ENCODE measurements around the gene KCNC1. TPM values are rescaled to one million over a fixed set of nuclear protein-coding genes. Genes with fewer than 3 reads are reported as not detected.

The KCNC1 gene
- total RNA-seq (not detected), polyA plus RNA-seq (under 1 TPM in 1 of 2 donors, not detected in 1; 0.23 TPM)

- Histone ChIP-seq H3K9me3 (ENCODE audit: control insufficient read depth in 1 of 2, low read length in 2 of 2) (no peaks in the 10 kb centered on the region), H3K4me3 (ENCODE audit: low read length in 2 of 2) (no peak within 1 kb of the TSS), H3K36me3 (ENCODE audit: insufficient read depth, low read length) (no peaks in the 10 kb centered on the region), H3K27me3 (ENCODE audit: insufficient read depth, low read length) (peaks cover 21% of the 10 kb centered on the region), H3K4me1 (ENCODE audit: insufficient read depth, low read length) (no peaks in the 10 kb centered on the region), H3K27ac (ENCODE audit: low read depth, low read length) (no peak within 1 kb of the TSS)
- Mint-ChIP-seq H3K27me3 (peaks cover 38% of the 10 kb centered on the region in 2 donors), H3K4me1 (peaks cover 1 to 8% (median 6%) of the 10 kb centered on the region in 4 donors), H3K36me3 (no peaks in the 10 kb centered on the region), H3K4me3 (peak within 1 kb of the TSS in 7 of 8 donors; percentile 45 to 81 (median 64)), H3K9me3 (peaks cover 0 to 7% (median 0%) of the 10 kb centered on the region in 8 donors), H3K27ac (no peak within 1 kb of the TSS)
- intact Hi-C loops (cut with micrococcal nuclease): no loop called here
- ChIA-PET CTCF (ENCODE audit: partially characterized antibody) (interaction anchor here (1.0 to 4.4 kb wide), 3 partner anchors 8 to 1026 kb away, joined by 3 to 25 read pairs (median 5); no protein-coding TSS in a partner anchor), POLR2A (ENCODE audit: partially characterized antibody) (no interaction called here)
- DNase-seq: no peak
Observed at GRCh38 chr11:17734418-17734911, at the start of gene KCNC1. TSS of gene KCNC1 (plus strand) at chr11:17734781. CDS start at chr11:17736003, 1,222 bp downstream.

- no peaks in the 10 kb centered on the region for H3K9me3 ChIP-seq (ENCODE audit: control insufficient read depth in 1 of 2, low read length in 2 of 2)
- CTCF ChIA-PET (ENCODE audit: partially characterized antibody): no interaction called here
- H3K4me1 ChIP-seq (ENCODE audit: insufficient read depth, low read length): no peaks in the 10 kb centered on the region
- H3K27me3 ChIP-seq (ENCODE audit: insufficient read depth, low read length): no peaks in the 10 kb centered on the region
- peaks cover 5 to 18% of the 10 kb centered on the region in 2 donors for H3K27me3 Mint-ChIP-seq
- no peak for DNase-seq
- H3K4me3 ChIP-seq (ENCODE audit: low read length in 2 of 2): no peak overlapping the region
- no peak overlapping the region for H3K27ac Mint-ChIP-seq
- H3K36me3 ChIP-seq (ENCODE audit: insufficient read depth, low read length): no peaks in the 10 kb centered on the region
- POLR2A ChIA-PET (ENCODE audit: partially characterized antibody): no interaction called here
- H3K36me3 Mint-ChIP-seq: no peaks in the 10 kb centered on the region
- H3K9me3 Mint-ChIP-seq: peaks cover 0 to 3% (median 0%) of the 10 kb centered on the region in 8 donors
- no peak overlapping the region for H3K27ac ChIP-seq (ENCODE audit: low read depth, low read length)
- no peaks in the 10 kb centered on the region for H3K4me1 Mint-ChIP-seq
- intact Hi-C loops (cut with micrococcal nuclease): no loop called here
- no peak overlapping the region for H3K4me3 Mint-ChIP-seq
Observed at GRCh38 chr11:17686231-17686980, 48.2 kb upstream of the KCNC1 start.

GRCh38 chr11:17687946-17688670 lies 46.5 kb upstream of the KCNC1 start:
- no peaks in the 10 kb centered on the region for H3K36me3 Mint-ChIP-seq

GRCh38 chr11:17691550-17691949 lies 43.0 kb upstream of the KCNC1 start:
- ChIA-PET POLR2A (ENCODE audit: partially characterized antibody) (no interaction called here), CTCF (ENCODE audit: partially characterized antibody) (no interaction called here)
- Histone ChIP-seq H3K27ac (ENCODE audit: low read depth, low read length) (no peak overlapping the region), H3K27me3 (ENCODE audit: insufficient read depth, low read length) (peaks cover 6% of the 10 kb centered on the region), H3K4me3 (ENCODE audit: low read length in 2 of 2) (no peak overlapping the region), H3K9me3 (ENCODE audit: control insufficient read depth in 1 of 2, low read length in 2 of 2) (no peaks in the 10 kb centered on the region), H3K4me1 (ENCODE audit: insufficient read depth, low read length) (no peaks in the 10 kb centered on the region), H3K36me3 (ENCODE audit: insufficient read depth, low read length) (no peaks in the 10 kb centered on the region)
- peaks cover 0 to 2% of the 10 kb centered on the region in 2 donors for H3K36me3 Mint-ChIP-seq
- peaks cover 13 to 30% of the 10 kb centered on the region in 2 donors for H3K27me3 Mint-ChIP-seq
- H3K4me1 Mint-ChIP-seq: no peaks in the 10 kb centered on the region
- no peaks in the 10 kb centered on the region for H3K9me3 Mint-ChIP-seq
- intact Hi-C loops (cut with micrococcal nuclease): no loop called here
- no peak overlapping the region for H3K27ac Mint-ChIP-seq
- no peak overlapping the region for H3K4me3 Mint-ChIP-seq
- no peak for DNase-seq

More at GRCh38 chr11:17687946-17688670, 46.5 kb upstream of the KCNC1 start:
- H3K27me3 Mint-ChIP-seq: peaks cover 7 to 16% of the 10 kb centered on the region in 2 donors
- H3K9me3 Mint-ChIP-seq: peaks cover 0 to 3% (median 0%) of the 10 kb centered on the region in 8 donors
- Histone ChIP-seq H3K27me3 (ENCODE audit: insufficient read depth, low read length) (peaks cover 3% of the 10 kb centered on the region), H3K9me3 (ENCODE audit: control insufficient read depth in 1 of 2, low read length in 2 of 2) (no peaks in the 10 kb centered on the region), H3K27ac (ENCODE audit: low read depth, low read length) (no peak overlapping the region), H3K4me1 (ENCODE audit: insufficient read depth, low read length) (no peaks in the 10 kb centered on the region), H3K4me3 (ENCODE audit: low read length in 2 of 2) (no peak overlapping the region), H3K36me3 (ENCODE audit: insufficient read depth, low read length) (no peaks in the 10 kb centered on the region)
- no peak overlapping the region for H3K4me3 Mint-ChIP-seq
- H3K4me1 Mint-ChIP-seq: no peaks in the 10 kb centered on the region
- DNase-seq: no peak
- ChIA-PET POLR2A (ENCODE audit: partially characterized antibody) (no interaction called here), CTCF (ENCODE audit: partially characterized antibody) (no interaction called here)
- intact Hi-C loops (cut with micrococcal nuclease): no loop called here
- H3K27ac Mint-ChIP-seq: no peak overlapping the region

- Histone ChIP-seq H3K9me3 (ENCODE audit: control insufficient read depth in 1 of 2, low read length in 2 of 2) (no peaks in the 10 kb centered on the region), H3K4me1 (ENCODE audit: insufficient read depth, low read length) (no peaks in the 10 kb centered on the region), H3K4me3 (ENCODE audit: low read length in 2 of 2) (no peak overlapping the region), H3K36me3 (ENCODE audit: insufficient read depth, low read length) (no peaks in the 10 kb centered on the region), H3K27me3 (ENCODE audit: insufficient read depth, low read length) (peaks cover 6% of the 10 kb centered on the region), H3K27ac (ENCODE audit: low read depth, low read length) (no peak overlapping the region)
- intact Hi-C loops (cut with micrococcal nuclease): no loop called here
- Mint-ChIP-seq H3K4me3 (no peak overlapping the region), H3K27ac (no peak overlapping the region), H3K9me3 (no peaks in the 10 kb centered on the region), H3K36me3 (peaks cover 0 to 2% of the 10 kb centered on the region in 2 donors), H3K4me1 (no peaks in the 10 kb centered on the region), H3K27me3 (peaks cover 16 to 30% of the 10 kb centered on the region in 2 donors)
- CTCF ChIA-PET (ENCODE audit: partially characterized antibody): no interaction called here
- POLR2A ChIA-PET (ENCODE audit: partially characterized antibody): no interaction called here
- DNase-seq: no peak
Observed at GRCh38 chr11:17691976-17692375, 42.6 kb upstream of the KCNC1 start.

- H3K27me3 ChIP-seq (ENCODE audit: insufficient read depth, low read length): peaks cover 6% of the 10 kb centered on the region
- CTCF ChIA-PET (ENCODE audit: partially characterized antibody): no interaction called here
Observed at GRCh38 chr11:17692931-17693330, 41.6 kb upstream of the KCNC1 start.

GRCh38 chr11:17693531-17693930 lies 41.0 kb upstream of the KCNC1 start:
- Mint-ChIP-seq H3K9me3 (peaks cover 0 to 1% (median 0%) of the 10 kb centered on the region in 8 donors), H3K4me3 (no peak overlapping the region), H3K27ac (no peak overlapping the region), H3K27me3 (peaks cover 18 to 31% of the 10 kb centered on the region in 2 donors), H3K4me1 (no peaks in the 10 kb centered on the region), H3K36me3 (peaks cover 0 to 2% of the 10 kb centered on the region in 2 donors)
- Histone ChIP-seq H3K27me3 (ENCODE audit: insufficient read depth, low read length) (peaks cover 6% of the 10 kb centered on the region), H3K4me1 (ENCODE audit: insufficient read depth, low read length) (no peaks in the 10 kb centered on the region), H3K36me3 (ENCODE audit: insufficient read depth, low read length) (no peaks in the 10 kb centered on the region), H3K9me3 (ENCODE audit: control insufficient read depth in 1 of 2, low read length in 2 of 2) (no peaks in the 10 kb centered on the region), H3K4me3 (ENCODE audit: low read length in 2 of 2) (no peak overlapping the region), H3K27ac (ENCODE audit: low read depth, low read length) (no peak overlapping the region)
- DNase-seq: no peak
- ChIA-PET CTCF (ENCODE audit: partially characterized antibody) (no interaction called here), POLR2A (ENCODE audit: partially characterized antibody) (no interaction called here)
- intact Hi-C loops (cut with micrococcal nuclease): no loop called here

More at GRCh38 chr11:17692931-17693330, 41.6 kb upstream of the KCNC1 start:
- no peak overlapping the region for H3K27ac ChIP-seq (ENCODE audit: low read depth, low read length)
- Mint-ChIP-seq H3K9me3 (peaks cover 0 to 1% (median 0%) of the 10 kb centered on the region in 8 donors), H3K36me3 (peaks cover 0 to 2% of the 10 kb centered on the region in 2 donors), H3K4me1 (no peaks in the 10 kb centered on the region), H3K27me3 (peaks cover 18 to 31% of the 10 kb centered on the region in 2 donors), H3K27ac (no peak overlapping the region), H3K4me3 (no peak overlapping the region)
- no peaks in the 10 kb centered on the region for H3K4me1 ChIP-seq (ENCODE audit: insufficient read depth, low read length)
- POLR2A ChIA-PET (ENCODE audit: partially characterized antibody): no interaction called here
- DNase-seq: no peak
- no peak overlapping the region for H3K4me3 ChIP-seq (ENCODE audit: low read length in 2 of 2)
- intact Hi-C loops (cut with micrococcal nuclease): no loop called here
- no peaks in the 10 kb centered on the region for H3K36me3 ChIP-seq (ENCODE audit: insufficient read depth, low read length)
- no peaks in the 10 kb centered on the region for H3K9me3 ChIP-seq (ENCODE audit: control insufficient read depth in 1 of 2, low read length in 2 of 2)

Data from CD4-positive, alpha-beta memory T cell (primary cell).